Ishikawa (cell line): ENCODE measurements around the gene ADM5.

Source experiments
- CEBPB ChIP-seq: IDR thresholded peaks from 2 replicates; pipeline ENCODE4 v1.6.1; 2012
- CREB1 ChIP-seq: IDR thresholded peaks from 2 replicates; pipeline ENCODE4 v1.6.1; 2012; ENCODE audit warnings: low read depth
- EGR1 ChIP-seq: IDR thresholded peaks from 2 replicates; pipeline ENCODE4 v1.6.1; 2012
- EP300 ChIP-seq: IDR thresholded peaks from 2 replicates; pipeline ENCODE4 v1.6.1; 2012; ENCODE audit warnings: borderline replicate concordance
- FOXM1 ChIP-seq: IDR thresholded peaks from 2 replicates; pipeline ENCODE4 v1.6.1; 2012; ENCODE audit warnings: low read depth, borderline replicate concordance
- NFIC ChIP-seq: IDR thresholded peaks from 2 replicates; pipeline ENCODE4 v1.6.1; 2012
- RAD21 ChIP-seq: IDR thresholded peaks from 2 replicates; pipeline ENCODE4 v1.6.1; 2012; ENCODE audit warnings: low read depth
- TAF1 ChIP-seq: IDR thresholded peaks from 2 replicates; pipeline ENCODE4 v1.6.1; 2012; ENCODE audit warnings: low read depth, mild to moderate bottlenecking
- TCF12 ChIP-seq: IDR thresholded peaks from 2 replicates; pipeline ENCODE4 v1.6.1; 2012; ENCODE audit warnings: low read depth
- TEAD4 ChIP-seq: IDR thresholded peaks from 2 replicates; pipeline ENCODE4 v1.6.1; 2012
- YY1 ChIP-seq: IDR thresholded peaks from 2 replicates; pipeline ENCODE4 v1.6.1; 2012; ENCODE audit warnings: low read depth
- ZBTB7A ChIP-seq: IDR thresholded peaks from 2 replicates; pipeline ENCODE4 v1.6.1; 2012; ENCODE audit warnings: low read depth
- TF ChIP-seq, protein P1 (sequence below): IDR thresholded peaks from 2 replicates; pipeline ENCODE4 v1.6.1; 2012; ENCODE audit warnings: low read depth, mild to moderate bottlenecking
- TF ChIP-seq, protein P2 (sequence below): IDR thresholded peaks from 2 replicates; pipeline ENCODE4 v1.6.1; 2012
- TF ChIP-seq, protein P3 (sequence below): IDR thresholded peaks from 2 replicates; pipeline ENCODE4 v1.6.1; 2012

Gene ADM5

DNA sequence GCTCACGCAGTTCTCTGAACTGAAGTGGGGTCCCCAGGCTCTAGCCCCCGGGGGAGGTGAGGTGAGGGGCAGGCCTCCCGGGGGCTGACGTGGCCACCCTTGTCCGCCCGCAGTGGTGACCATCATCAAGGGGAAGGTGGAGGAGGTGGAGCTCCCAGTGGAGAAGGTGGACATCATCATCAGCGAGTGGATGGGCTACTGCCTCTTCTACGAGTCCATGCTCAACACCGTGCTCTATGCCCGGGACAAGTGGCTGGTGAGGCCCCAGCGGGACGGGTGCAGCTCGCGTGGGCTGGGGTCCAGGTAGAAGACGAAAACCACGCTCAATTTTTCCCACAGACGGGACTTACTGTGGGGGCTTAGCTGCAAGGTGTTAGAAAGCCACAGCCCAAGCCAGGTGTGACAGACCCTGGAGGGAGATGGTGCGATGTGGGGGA, 5.6 kb upstream of the ADM5 start:
- TF ChIP-seq NFIC (no peak), FOXM1 (no peak), CEBPB (no peak), TEAD4 (no peak), EP300 (no peak), YY1 (no peak), TAF1 (no peak), RAD21 (no peak), TCF12 (no peak), ZBTB7A (no peak), CREB1 (no peak), EGR1 (no peak)
- TF ChIP-seq, protein P1, sequence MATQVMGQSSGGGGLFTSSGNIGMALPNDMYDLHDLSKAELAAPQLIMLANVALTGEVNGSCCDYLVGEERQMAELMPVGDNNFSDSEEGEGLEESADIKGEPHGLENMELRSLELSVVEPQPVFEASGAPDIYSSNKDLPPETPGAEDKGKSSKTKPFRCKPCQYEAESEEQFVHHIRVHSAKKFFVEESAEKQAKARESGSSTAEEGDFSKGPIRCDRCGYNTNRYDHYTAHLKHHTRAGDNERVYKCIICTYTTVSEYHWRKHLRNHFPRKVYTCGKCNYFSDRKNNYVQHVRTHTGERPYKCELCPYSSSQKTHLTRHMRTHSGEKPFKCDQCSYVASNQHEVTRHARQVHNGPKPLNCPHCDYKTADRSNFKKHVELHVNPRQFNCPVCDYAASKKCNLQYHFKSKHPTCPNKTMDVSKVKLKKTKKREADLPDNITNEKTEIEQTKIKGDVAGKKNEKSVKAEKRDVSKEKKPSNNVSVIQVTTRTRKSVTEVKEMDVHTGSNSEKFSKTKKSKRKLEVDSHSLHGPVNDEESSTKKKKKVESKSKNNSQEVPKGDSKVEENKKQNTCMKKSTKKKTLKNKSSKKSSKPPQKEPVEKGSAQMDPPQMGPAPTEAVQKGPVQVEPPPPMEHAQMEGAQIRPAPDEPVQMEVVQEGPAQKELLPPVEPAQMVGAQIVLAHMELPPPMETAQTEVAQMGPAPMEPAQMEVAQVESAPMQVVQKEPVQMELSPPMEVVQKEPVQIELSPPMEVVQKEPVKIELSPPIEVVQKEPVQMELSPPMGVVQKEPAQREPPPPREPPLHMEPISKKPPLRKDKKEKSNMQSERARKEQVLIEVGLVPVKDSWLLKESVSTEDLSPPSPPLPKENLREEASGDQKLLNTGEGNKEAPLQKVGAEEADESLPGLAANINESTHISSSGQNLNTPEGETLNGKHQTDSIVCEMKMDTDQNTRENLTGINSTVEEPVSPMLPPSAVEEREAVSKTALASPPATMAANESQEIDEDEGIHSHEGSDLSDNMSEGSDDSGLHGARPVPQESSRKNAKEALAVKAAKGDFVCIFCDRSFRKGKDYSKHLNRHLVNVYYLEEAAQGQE, result no peak
- TF ChIP-seq, protein P2, sequence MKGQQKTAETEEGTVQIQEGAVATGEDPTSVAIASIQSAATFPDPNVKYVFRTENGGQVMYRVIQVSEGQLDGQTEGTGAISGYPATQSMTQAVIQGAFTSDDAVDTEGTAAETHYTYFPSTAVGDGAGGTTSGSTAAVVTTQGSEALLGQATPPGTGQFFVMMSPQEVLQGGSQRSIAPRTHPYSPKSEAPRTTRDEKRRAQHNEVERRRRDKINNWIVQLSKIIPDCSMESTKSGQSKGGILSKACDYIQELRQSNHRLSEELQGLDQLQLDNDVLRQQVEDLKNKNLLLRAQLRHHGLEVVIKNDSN, result no peak
- TF ChIP-seq, protein P3, sequence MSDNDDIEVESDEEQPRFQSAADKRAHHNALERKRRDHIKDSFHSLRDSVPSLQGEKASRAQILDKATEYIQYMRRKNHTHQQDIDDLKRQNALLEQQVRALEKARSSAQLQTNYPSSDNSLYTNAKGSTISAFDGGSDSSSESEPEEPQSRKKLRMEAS, result no peak

DNA sequence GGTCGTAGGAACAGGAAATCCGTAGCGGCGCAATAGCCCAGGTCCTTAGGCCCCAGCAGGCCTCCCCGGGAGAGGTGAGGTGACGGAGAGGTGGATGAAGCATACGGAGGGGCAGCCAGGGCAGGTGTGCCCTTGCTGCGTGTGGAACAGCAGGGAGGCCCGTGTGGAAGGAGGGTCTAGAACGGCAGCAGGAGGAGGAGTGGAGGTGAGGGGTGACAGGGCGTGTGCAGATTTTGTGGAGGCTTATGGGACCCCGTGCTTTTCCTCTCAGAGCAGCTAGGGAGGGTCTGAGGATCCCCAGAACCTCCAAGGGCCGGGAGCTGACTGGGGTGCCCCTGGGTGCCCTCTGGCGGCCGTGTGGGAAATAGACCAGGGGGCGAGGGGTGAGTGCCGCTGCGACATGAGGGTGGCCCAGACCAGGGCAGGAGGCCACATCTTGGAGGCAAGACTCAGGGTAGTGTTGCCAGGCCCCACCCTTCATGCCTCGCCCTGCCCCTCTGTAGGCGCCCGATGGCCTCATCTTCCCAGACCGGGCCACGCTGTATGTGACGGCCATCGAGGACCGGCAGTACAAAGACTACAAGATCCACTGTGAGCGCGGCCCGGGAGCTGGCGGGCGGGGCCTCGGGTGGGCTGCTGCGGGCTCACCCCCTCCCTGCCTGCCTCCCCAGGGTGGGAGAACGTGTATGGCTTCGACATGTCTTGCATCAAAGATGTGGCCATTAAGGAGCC, 5.0 kb upstream of the ADM5 start:
- TF ChIP-seq TAF1 (no peak), EP300 (no peak), CEBPB (no peak), NFIC (no peak), TCF12 (no peak), CREB1 (no peak), RAD21 (no peak), EGR1 (no peak), TEAD4 (no peak), FOXM1 (no peak), ZBTB7A (no peak)
- TF ChIP-seq, protein P3, result no peak
- TF ChIP-seq, protein P2, result no peak
- TF ChIP-seq, protein P1, result no peak

DNA sequence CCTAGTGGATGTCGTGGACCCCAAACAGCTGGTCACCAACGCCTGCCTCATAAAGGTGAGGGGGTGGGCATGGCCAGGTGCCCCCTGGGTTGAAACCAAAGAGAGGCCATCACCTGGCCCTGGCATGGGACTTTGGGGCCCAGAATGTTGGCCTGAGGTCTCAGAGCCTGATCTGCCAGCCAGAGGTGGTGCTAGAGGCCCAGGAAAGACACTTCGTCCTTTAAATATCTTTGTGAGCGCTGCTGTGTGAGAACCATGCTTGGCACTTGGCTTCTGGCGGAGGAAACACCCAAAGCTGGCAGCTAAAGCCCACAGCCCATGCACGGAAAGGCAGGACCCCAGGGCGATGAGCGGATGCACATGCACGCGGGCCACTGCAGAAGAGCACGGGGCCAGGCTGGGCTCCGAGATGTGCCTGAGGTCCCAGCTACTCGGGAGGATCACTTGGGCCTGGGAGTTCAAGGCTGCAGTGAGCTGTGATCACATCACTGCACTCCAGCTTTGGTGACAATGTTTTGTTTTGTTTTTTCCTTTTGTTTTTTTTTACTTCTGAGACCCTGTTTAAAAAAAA, 4.3 kb upstream of the ADM5 start:
- TF ChIP-seq YY1, result no peak
- TF ChIP-seq, protein P1, result no peak
- TF ChIP-seq, protein P3, result no peak
- TF ChIP-seq, protein P2, result no peak
- no peak for TF ChIP-seq FOXM1
- TF ChIP-seq TEAD4, result no peak
- no peak for TF ChIP-seq CEBPB
- TF ChIP-seq TCF12, result no peak
- TF ChIP-seq EGR1, result no peak
- TF ChIP-seq NFIC, result no peak
- no peak for TF ChIP-seq CREB1
- no peak for TF ChIP-seq TAF1
- no peak for TF ChIP-seq RAD21
- no peak for TF ChIP-seq ZBTB7A
